ENCODE data around the gene BMP4. TPM values are rescaled to one million over a fixed set of nuclear protein-coding genes. Genes with fewer than 3 reads are reported as not detected.
"Not testable (repeated sequence)": the region's sequence is repeated elsewhere in the genome, so short reads cannot be mapped to it uniquely, and the experiment has no call there.

The BMP4 gene
- total RNA-seq = 1.2 and 4.0 TPM in 2 replicates

GRCh38 chr14:53956427-53957201 is at the start of gene BMP4:
Gene BMP4, minus strand, starts transcription at chr14:53956825. Its CDS starts 4,603 bp downstream, at chr14:53952222.
- no peak for DNase-seq (ENCODE audit: low read depth)

DNA sequence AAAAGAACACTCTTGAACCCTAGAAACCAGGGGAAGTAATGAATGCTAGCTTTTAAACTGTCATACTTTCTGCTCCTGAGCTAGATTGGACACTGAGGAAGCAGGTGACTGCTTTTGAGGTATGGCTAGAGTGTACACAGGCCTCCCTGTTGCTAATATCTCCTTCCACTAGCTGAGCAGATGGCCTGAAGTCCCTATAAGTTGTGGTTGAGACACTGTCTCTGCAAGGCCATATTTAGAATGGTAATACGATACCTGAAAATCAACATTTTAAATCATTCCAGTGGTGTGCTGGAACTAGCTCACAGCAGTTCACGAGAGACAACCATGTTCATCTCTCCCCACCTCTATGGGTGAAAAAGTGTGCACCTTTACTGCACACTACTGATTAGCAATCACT is 46.4 kb upstream of the BMP4 start:
- DNase-seq (ENCODE audit: low read depth) = no peak

DNA sequence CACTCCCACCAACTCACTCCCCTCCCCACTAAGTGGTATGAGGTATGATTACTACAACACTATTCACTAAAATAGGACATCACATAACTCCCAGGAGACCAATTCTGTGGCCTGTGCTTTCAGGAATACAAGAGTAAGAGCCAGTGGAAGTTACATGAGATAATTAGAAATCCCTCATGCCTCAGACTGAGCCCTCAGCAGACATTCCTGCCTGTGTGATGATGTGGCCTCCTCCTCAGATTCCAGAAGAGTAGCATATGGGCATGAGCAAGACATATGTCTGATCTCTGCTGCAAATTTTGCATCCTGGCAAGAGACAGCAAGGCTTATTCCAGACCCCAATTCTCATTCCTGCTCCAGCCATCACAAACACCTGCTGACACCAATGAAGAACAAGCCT is 46.0 kb upstream of the BMP4 start:
- DNase-seq (ENCODE audit: low read depth) = no peak

DNA sequence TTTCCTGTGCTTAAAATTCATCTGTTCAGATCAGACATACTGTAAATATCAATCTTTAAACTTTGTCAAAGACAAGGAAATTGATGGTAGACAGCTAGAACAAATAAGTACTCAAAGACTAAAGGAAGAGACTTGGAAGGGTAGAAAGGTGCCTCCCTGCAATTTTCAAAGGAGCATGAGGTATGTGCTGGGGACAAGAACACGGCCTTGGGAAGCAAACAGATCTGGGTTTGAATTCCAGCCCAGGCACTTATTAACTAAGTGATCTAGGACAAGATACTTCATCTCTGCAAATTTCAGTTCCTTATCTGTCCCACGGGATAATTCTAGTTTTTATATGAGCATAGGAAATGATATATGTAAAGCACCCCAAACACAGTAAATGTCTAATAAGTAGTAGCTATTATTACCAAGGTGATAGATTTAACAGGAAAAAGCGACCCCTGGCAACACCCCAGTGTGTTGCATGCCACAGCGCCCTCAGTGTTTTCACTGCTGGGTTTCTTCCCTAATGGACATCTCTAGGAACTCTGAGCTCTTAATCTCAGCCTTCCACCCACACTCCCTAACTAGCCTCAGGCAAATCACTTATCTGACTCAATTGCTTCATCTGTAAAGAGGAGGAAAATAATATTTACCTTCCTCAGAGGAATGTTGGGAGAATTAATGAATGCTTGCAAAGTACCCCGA is 44.7 kb upstream of the BMP4 start:
- peak; percentile 13 for DNase-seq (ENCODE audit: low read depth)

DNA sequence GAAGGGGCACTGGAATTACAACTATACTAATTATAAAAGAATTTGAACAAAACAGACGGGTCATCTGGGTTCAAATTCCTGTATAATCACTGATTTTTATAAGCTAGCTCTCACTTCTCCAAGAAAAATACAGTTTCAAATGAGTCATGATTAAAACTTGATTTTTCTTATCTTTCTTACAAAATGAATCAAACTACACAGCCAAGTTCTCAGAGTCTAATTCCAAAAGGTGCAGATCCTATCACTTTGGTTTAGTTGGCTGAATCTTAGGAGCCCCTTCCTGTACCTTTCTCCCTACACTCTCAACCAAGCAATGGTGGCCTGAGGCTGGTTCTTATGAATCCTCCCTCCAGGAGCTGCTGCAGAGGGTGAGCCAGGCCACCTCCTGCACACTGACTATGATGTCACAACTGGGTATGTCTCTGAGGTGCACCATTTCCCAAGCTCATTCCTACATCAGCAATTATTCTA is 43.8 kb upstream of the BMP4 start:
- peak; percentile 6 for DNase-seq (ENCODE audit: low read depth)

- peak; percentile 88 for DNase-seq (ENCODE audit: low read depth)
These were observed 42.5 kb upstream of the BMP4 start for GRCh38 chr14:53999061-53999488.

DNA sequence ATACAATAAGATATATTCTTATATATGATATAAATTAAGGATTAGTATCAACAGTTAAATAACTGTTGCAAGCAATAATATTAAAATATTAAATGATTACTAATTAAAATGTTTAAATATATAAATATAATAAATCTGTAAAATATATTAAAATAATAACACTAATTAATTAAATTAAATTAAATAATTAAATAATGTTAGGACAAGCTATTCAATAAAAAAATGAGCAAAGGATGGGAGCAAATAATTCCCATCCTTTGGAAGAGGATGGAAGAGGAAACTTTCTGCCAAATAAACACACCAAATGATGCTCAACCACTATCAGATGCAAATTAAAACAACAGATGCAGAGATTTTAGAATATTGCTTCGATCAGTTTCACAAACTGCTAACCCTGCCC is 39.4 kb upstream of the BMP4 start:
- DNase-seq (ENCODE audit: low read depth) = no peak

DNA sequence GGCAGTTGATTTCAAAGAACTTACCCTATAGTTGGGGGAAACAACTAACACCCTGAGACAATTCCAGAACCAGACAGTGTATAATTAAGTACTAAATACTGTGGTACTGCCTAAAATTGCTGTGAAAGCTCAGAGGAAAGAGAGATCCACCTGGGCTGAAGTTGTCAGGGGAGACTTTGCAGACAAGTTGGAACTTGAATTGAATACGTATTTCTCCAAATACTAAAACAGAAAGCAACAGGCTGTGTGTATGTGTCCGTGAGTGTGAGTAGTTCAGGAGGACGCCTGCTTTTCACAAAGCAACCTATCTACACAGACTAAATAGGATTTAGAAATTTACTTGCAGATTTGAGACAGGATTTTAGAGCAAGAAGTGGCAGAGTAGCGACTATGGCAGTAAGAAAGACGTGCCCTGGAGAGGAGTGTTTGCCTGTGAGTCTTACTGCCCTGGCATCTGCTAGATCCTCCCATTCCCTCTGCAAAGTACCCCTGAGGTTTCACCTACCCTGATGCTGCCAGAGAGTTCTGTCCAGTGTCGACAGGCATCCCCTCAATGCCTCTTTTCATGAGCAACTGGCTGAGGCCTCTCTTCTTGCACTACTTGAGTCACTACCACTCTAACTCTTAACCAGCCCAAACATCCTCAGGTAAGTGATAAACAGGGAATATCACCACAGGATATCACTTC is 37.4 kb upstream of the BMP4 start:
- DNase-seq (ENCODE audit: low read depth) = no peak

DNA sequence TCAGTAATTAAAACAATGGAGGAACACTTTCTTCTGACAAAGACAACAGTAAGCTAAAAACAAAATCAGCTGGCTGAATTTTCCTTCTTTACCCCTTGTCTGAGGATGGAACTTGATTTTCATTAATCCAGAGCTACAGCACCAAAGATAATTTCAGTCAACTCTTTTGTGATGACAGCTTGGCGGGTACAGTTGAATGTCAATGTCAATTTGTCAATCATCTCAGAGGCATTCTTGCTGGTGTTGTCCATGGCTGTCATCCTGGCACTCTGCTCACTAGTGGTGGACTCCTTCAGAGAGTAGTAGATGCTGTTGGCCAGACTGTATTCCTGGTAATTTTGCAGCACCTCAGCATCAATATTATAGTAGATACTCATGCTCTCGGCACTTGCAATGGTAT is 34.4 kb upstream of the BMP4 start:
- DNase-seq (ENCODE audit: low read depth) = no peak

DNA sequence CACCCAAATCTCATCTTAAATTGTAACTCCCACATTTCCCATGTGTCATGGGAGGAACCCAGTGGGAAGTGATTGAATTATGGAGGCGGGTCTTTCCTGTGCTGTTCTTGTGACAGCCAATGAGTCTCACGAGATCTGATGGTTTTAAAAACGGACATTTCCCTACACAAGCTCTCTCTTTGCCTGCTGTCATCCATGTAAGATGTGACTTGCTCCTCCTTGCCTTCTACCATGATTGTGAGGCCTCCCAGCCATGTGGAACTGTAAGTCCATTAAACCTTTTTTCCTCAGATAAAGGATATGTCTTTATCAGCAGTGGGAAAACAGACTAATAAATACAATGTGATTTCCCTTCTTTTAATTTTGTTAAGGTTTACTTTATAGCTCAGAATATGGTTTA is 30.1 kb upstream of the BMP4 start:
- DNase-seq (ENCODE audit: low read depth) = not testable (repeated sequence)

GRCh38 chr14:53984958-53985357 is 28.3 kb upstream of the BMP4 start:
- DNase-seq (ENCODE audit: low read depth) = not testable (repeated sequence)

GRCh38 chr14:53983112-53983511 is 26.5 kb upstream of the BMP4 start:
- DNase-seq (ENCODE audit: low read depth) = no peak

DNA sequence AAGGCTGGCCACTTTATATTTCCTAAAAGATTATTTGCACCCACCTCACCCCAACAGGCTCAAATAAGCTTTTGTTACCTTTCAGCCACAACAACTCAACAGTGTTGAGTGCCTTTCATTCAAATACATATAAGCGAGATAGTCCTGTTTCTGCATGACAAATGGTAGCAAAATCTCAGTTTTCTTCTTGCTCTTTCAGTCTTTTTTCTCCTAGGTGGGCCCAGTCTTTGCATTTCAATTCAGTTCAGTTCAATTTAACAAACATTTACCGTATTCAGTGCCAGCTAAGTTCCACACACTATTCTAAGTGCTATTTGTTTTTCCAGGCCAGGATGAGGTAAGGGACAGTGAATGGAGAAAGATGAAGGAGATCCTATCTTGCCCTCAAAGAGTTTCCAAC is 25.9 kb upstream of the BMP4 start:
- DNase-seq (ENCODE audit: low read depth) = no peak

- DNase-seq (ENCODE audit: low read depth) = peak; percentile 93
These were observed 23.4 kb upstream of the BMP4 start for GRCh38 chr14:53979747-53980642.

DNA sequence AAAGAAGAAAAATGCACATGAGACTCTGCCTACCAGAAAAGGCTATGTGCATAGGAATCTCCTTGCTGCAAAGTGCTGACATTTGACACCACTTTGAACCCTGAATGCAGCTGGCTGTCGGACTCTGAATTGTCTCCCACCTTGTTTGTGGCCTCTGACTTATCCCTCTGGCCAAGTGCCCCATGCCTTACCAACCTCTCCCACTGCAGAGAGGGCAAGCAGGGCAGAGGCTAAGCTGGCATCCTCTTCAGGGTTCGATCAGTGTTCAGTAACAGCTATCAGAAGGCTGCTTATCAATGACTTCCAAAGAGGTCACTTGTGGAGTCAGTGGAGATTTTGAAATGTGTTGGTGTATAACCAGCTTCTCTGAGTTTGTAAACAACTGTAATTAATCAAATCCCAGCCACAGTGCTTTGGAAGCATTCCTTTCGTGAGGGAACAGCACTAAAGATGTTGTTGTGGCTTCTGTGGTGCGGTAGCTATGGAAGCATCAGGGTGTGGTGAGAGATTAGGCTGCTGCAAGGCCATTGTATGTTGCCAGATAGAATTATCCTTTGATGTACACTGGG is 22.6 kb upstream of the BMP4 start:
- DNase-seq (ENCODE audit: low read depth) = peak; percentile 41

GRCh38 chr14:53978194-53978593 is 21.6 kb upstream of the BMP4 start:
- DNase-seq (ENCODE audit: low read depth) = no peak

DNA sequence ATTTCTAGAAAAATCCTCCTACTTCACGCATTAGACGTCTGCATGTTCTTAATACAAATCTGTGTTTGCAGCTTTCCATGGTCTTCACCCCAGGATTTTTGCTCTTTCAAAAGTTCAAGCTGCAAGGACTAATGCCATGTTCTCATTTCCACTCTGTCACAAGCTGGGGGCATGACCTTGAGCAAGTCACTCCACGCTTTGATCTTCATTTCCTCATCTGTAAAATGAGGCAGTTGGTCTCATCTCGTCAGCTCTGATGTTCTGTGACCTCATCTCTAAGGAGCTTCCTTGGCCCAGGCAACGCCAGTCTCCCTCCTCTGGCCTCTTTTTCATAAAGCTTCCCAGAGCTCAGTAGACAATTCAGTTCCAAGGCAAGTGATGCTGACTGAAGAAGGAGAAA is 18.8 kb upstream of the BMP4 start:
- DNase-seq (ENCODE audit: low read depth) = no peak

GRCh38 chr14:53971521-53971920 is 14.9 kb upstream of the BMP4 start:
- DNase-seq (ENCODE audit: low read depth) = no peak

- no peak for DNase-seq (ENCODE audit: low read depth)
These were observed 12.7 kb upstream of the BMP4 start for GRCh38 chr14:53969326-53969725.

- DNase-seq (ENCODE audit: low read depth) = no peak
These were observed 12.1 kb upstream of the BMP4 start for GRCh38 chr14:53968726-53969125.

- no peak for DNase-seq (ENCODE audit: low read depth)
These were observed 11.0 kb upstream of the BMP4 start for GRCh38 chr14:53967606-53968005.
